ENCODE results near the gene TMEM138. TPM values are rescaled to one million over a fixed set of nuclear protein-coding genes. Genes with fewer than 3 reads are reported as not detected.

Gene TMEM138
- total RNA-seq, 1 experiment from 2014 or later, result 43.6 TPM

DNA sequence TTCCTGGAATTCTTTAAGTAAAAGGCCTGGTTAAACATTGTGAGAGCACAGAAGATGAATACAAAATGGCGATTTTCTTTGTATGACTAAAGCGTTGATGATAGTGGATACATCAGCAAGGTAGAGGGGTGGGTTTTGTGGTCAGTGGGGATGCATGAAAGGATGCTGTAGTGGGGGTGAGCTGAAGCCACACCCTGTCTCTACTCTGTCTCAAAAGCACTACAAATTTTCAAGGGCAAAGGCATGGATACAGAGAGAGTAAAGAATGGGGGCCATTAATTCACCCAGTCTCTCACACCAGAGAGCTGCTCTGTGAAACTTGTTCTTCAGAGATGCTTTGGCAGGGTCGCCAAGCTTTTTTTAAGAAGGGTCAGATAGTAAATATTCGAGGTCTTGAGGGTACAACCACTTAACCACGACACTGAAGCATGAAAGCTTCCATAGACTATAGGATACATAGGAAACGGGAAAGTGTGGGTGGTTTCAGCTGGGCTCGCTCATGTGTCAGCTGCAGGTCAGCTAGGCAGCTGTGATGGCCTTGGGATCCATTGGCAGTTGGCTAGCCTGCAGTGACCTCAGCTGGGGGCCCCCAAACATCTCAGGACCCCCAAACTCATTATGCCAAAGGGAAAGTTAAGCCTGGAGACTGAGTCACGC, 8.3 kb downstream of the TMEM138 start:
- no peaks in the 10 kb centered on the region for H3K23me2 ChIP-seq (ENCODE audit: insufficient read length, low read depth, low read length, poor library complexity, severe bottlenecking)
- no peak overlapping the region for H3K23ac ChIP-seq (ENCODE audit: insufficient read length, low read depth, low read length)
- H3K79me2 ChIP-seq (ENCODE audit: insufficient read depth, low read length), result no peaks in the 10 kb centered on the region
- no peaks in the 10 kb centered on the region for H3K4me1 ChIP-seq (ENCODE audit: insufficient read depth, low read length)
- no peaks in the 10 kb centered on the region for H3K79me1 ChIP-seq (ENCODE audit: insufficient read depth, low read depth, low read length, poor library complexity, severe bottlenecking)
- H4K5ac ChIP-seq (ENCODE audit: insufficient read length, low read depth, low read length), result no peak overlapping the region
- no peaks in the 10 kb centered on the region for H3K27me3 Mint-ChIP-seq (ENCODE audit: low read depth)
- WGBS (ENCODE audit: extremely low coverage, insufficient read length, low lambda C conversion rate), result no CpG with 5 or more reads among the region's 8 CpGs
- H3K9ac ChIP-seq (ENCODE audit: extremely low read depth, insufficient read length, low read length), result no peak overlapping the region
- H3K9me3 ChIP-seq (ENCODE audit: control insufficient read depth, low read depth, low read length), result peaks cover 15% of the 10 kb centered on the region
- H3K27me3 ChIP-seq (ENCODE audit: insufficient read depth, low read length), result no peaks in the 10 kb centered on the region
- no peak for TF ChIP-seq CTCF (conservative IDR thresholded peaks at IDR 0.05)
- no peaks in the 10 kb centered on the region for H4K20me1 ChIP-seq (ENCODE audit: control insufficient read depth, insufficient read depth, insufficient read length)
- H3K27ac ChIP-seq (ENCODE audit: insufficient read length, low read depth, low read length), result no peak overlapping the region
- H3K56ac ChIP-seq (ENCODE audit: insufficient read length, low read depth, low read length), result no peak overlapping the region
- peaks cover 72 to 92% (median 91%) of the 10 kb centered on the region in 3 experiments for H3K36me3 Mint-ChIP-seq (ENCODE audit: insufficient read depth in 1 of 3, low read depth in 3 of 3)
- H4K91ac ChIP-seq (ENCODE audit: insufficient read length, low read depth, low read length), result no peak overlapping the region
- no peaks in the 10 kb centered on the region for H3K4me1 Mint-ChIP-seq
- no peak overlapping the region for H3K4me3 Mint-ChIP-seq
- H3K14ac ChIP-seq (ENCODE audit: insufficient read depth, low read length), result no peak overlapping the region
- no peak overlapping the region for H2BK15ac ChIP-seq (ENCODE audit: low read depth, low read length)
- no peak overlapping the region for H4K8ac ChIP-seq (replicated peaks; ENCODE audit: insufficient read length, low read depth, low read length)
- H2BK120ac ChIP-seq (ENCODE audit: low read depth, low read length, poor library complexity, severe bottlenecking), result no peak overlapping the region
- H2AFZ ChIP-seq (ENCODE audit: low read length), result no peak overlapping the region
- no peak overlapping the region for H3T11ph ChIP-seq (ENCODE audit: low read length)
- H2BK20ac ChIP-seq (ENCODE audit: low read depth, low read length, poor library complexity, severe bottlenecking), result no peak overlapping the region
- no peak overlapping the region for H3K4ac ChIP-seq (ENCODE audit: low read depth, low read length)
- no peak overlapping the region for H3K18ac ChIP-seq (ENCODE audit: insufficient read length, low read depth, low read length)
- DNase-seq, result no peak
- no peak overlapping the region for H3K4me2 ChIP-seq (ENCODE audit: insufficient read depth, insufficient read length, low read length)
- H2AK5ac ChIP-seq (ENCODE audit: insufficient read length, low read length), result no peak overlapping the region
- peaks cover 33 to 38% of the 10 kb centered on the region in 2 experiments for H3K9me3 Mint-ChIP-seq
- H2BK5ac ChIP-seq (ENCODE audit: insufficient read length, low read length), result no peak overlapping the region
- no peak overlapping the region; a peak in 1 of 7 replicates for H3K27ac Mint-ChIP-seq
- H2BK12ac ChIP-seq (ENCODE audit: insufficient read length, low read depth, low read length), result no peak overlapping the region
